D721Med (cell line): ENCODE data around the gene LRRC75A.
A peak's percentile ranks its signal among the peaks of the same experiment; 100 is the strongest.
"Not testable (repeated sequence)": the region's sequence is repeated elsewhere in the genome, so short reads cannot be mapped to it uniquely, and the experiment has no call there.

Experiments used
- DNase-seq: peaks from one replicate; pipeline ENCODE4 v3.0.0; 2011; ENCODE audit warnings: low spot score; ENCODE audit not compliant: insufficient read length
- FAIRE-seq: peaks from 2 replicates; lab custom pipeline; 2011; peaks lifted over from hg19 to GRCh38; lab: Jason Lieb, UNC
- CTCF ChIP-seq: IDR thresholded peaks from 2 replicates; pipeline ENCODE4 v1.5.1; 2012; ENCODE audit warnings: mild to moderate bottlenecking, control low read depth; ENCODE audit not compliant: insufficient read depth; ENCODE audit errors: missing control alignments

Gene LRRC75A

GRCh38 chr17:16491703-16492612 is at the start of gene LRRC75A:
Gene LRRC75A (minus strand): TSS chr17:16492193. CDS start chr17:16491990, 203 bp downstream.
- peak; percentile 71 for DNase-seq
- TF ChIP-seq CTCF: no peak
- FAIRE-seq: no peak

GRCh38 chr17:16537130-16537458 is 45.1 kb upstream of the LRRC75A start:
- FAIRE-seq (no peak), DNase-seq (no peak)
- no peak for TF ChIP-seq CTCF

- no peak for DNase-seq
- TF ChIP-seq CTCF: no peak
- no peak for FAIRE-seq
Observed at GRCh38 chr17:16534236-16534635, 42.2 kb upstream of the LRRC75A start.

- FAIRE-seq: no peak
- no peak for DNase-seq
- TF ChIP-seq CTCF: no peak
Observed at GRCh38 chr17:16529906-16530305, 37.9 kb upstream of the LRRC75A start.

GRCh38 chr17:16527298-16527697 is 35.3 kb upstream of the LRRC75A start:
- TF ChIP-seq CTCF: no peak
- no peak for DNase-seq
- FAIRE-seq: no peak

GRCh38 chr17:16525556-16525955 is 33.6 kb upstream of the LRRC75A start:
- not testable (repeated sequence) for DNase-seq, FAIRE-seq

GRCh38 chr17:16521070-16521727 is 29.2 kb upstream of the LRRC75A start:
- DNase-seq (peak; percentile 80), FAIRE-seq (peak; percentile 38)
- TF ChIP-seq CTCF: peak; percentile 69
